ENCODE measurements around the gene OR13D1.

The OR13D1 gene

DNA sequence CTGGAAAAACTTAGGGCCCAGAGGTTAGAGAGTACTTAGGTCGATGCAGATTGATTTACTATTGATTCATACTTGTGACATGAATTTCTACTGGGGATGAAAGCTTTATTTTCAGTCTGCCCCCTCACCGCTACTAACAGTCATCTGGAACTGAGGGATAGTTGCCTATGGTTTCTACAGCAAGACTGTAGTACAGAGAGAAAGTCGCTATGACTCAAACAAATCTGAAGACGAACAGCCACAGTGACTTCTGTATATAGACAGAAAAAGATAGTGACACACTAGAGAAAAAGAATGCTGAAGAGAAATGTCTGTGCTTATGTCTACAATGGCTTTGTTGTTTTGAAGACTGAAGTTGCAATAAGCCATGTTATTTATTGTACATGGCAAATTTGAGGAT lies 17.3 kb downstream of the OR13D1 start:
- TF ChIP-seq, protein P1, sequence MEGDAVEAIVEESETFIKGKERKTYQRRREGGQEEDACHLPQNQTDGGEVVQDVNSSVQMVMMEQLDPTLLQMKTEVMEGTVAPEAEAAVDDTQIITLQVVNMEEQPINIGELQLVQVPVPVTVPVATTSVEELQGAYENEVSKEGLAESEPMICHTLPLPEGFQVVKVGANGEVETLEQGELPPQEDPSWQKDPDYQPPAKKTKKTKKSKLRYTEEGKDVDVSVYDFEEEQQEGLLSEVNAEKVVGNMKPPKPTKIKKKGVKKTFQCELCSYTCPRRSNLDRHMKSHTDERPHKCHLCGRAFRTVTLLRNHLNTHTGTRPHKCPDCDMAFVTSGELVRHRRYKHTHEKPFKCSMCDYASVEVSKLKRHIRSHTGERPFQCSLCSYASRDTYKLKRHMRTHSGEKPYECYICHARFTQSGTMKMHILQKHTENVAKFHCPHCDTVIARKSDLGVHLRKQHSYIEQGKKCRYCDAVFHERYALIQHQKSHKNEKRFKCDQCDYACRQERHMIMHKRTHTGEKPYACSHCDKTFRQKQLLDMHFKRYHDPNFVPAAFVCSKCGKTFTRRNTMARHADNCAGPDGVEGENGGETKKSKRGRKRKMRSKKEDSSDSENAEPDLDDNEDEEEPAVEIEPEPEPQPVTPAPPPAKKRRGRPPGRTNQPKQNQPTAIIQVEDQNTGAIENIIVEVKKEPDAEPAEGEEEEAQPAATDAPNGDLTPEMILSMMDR (IDR thresholded peaks at IDR 0.05; ENCODE audit: extremely low read depth, insufficient read depth, missing control alignments): no peak
- DNase-seq (ENCODE audit: low spot score): no peak
- in situ Hi-C loops (cut with MboI; ENCODE audit: low pct_unique_long_range_greater_than_20kb, low sequenced_read_pairs, unreplicated experiment): no loop called here

DNA sequence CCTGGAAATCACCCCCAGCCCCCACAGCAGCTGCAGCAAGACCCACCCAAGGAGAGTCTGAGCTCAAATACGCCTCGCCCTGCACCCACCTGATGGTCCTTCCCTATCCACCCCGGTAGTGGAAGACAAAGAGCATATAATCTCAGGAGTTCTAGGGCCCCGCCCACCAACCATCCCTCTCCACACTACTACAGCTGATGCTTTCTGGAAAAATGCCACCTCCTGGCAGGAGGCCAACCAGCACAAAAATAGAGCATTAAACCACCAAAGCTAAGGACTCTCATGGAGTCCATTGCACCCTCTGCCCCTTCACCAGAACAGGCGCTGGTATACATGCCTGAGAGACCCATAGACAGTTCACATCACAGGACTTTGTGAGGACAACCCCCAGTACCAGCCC lies 30.7 kb downstream of the OR13D1 start:
- no peak for DNase-seq (ENCODE audit: low spot score)
- TF ChIP-seq, protein P1 (IDR thresholded peaks at IDR 0.05; ENCODE audit: extremely low read depth, insufficient read depth, missing control alignments): no peak
- in situ Hi-C loops (cut with MboI; ENCODE audit: low pct_unique_long_range_greater_than_20kb, low sequenced_read_pairs, unreplicated experiment): no loop called here

DNA sequence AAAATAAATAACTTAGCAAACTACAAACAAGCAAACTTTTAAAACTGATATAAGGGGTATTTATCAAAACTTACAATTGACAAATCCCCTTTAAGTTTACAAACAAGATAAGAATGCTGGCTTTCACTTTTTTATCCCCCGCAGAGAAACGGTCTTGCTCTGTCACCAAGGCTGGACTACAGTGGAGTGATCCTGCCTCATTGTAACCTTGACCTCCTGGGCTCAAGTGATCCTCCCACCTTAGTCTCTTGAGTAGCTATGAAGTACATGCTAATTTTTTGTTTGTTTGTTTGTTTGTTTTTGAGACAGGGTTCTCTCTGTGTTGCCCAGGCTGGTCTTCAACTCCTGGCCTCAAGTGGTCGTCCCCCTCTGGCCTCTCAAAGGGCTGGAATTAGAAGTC lies 44.1 kb downstream of the OR13D1 start:
- TF ChIP-seq, protein P1 (IDR thresholded peaks at IDR 0.05; ENCODE audit: extremely low read depth, insufficient read depth, missing control alignments): no peak
- DNase-seq (ENCODE audit: low spot score): no peak
- in situ Hi-C loops (cut with MboI; ENCODE audit: low pct_unique_long_range_greater_than_20kb, low sequenced_read_pairs, unreplicated experiment): no loop called here

DNA sequence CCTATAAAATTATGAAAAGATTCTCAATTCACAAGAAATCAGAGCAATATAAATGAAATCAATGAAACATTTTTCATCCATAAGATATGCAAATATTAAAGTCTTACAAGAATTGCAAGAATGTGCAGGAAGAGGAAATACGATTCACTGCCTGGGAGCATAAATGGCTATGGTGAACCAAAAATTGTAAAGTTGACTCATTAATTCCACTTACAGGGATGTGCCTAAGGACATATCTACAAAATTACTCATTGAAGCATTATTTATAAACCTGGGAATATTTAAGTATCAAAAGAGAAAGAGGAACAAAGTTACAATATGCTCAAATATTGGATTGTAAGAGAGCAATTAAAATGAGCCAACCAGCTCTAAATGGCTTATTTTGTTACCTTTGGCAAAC lies 46.3 kb downstream of the OR13D1 start:
- TF ChIP-seq, protein P1 (IDR thresholded peaks at IDR 0.05; ENCODE audit: extremely low read depth, insufficient read depth, missing control alignments): no peak
- in situ Hi-C loops (cut with MboI; ENCODE audit: low pct_unique_long_range_greater_than_20kb, low sequenced_read_pairs, unreplicated experiment): no loop called here
- DNase-seq (ENCODE audit: low spot score): no peak

DNA sequence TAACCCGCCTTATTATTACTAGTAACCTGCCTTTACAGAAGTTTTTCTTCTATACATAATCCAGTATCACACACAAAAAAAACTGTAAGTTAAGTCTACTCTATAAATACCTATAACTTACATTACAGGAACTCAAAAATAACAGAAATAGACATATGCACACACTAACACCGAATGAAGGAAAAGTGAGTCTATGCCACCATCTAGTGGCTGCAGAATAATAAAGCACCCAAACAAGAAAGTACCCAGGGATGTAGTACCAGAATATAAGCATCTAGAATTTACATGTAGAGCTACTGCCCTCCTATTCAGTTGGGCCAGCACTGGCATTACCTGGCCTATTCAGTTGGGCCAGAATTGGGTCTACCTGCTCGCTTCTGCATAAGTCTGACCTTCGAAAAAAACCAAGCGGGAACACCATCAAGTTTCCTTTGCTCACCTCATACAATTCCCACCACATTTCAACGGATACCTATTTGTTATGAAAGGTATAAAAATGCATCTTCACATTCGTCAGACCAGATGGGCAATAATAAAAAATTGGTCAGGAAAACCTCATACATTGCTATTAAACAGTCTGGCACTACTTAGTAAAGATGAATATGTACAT lies 49.2 kb downstream of the OR13D1 start:
- in situ Hi-C loops (cut with MboI; ENCODE audit: low pct_unique_long_range_greater_than_20kb, low sequenced_read_pairs, unreplicated experiment): no loop called here
- TF ChIP-seq, protein P1 (IDR thresholded peaks at IDR 0.05; ENCODE audit: extremely low read depth, insufficient read depth, missing control alignments): peak; percentile 78
- DNase-seq (ENCODE audit: low spot score): peak; percentile 61
